D721Med (cell line): Measurements from ENCODE around the gene UNC45A.
"Not testable (repeated sequence)": the region's sequence is repeated elsewhere in the genome, so short reads cannot be mapped to it uniquely, and the experiment has no call there.

Experiments used
- DNase-seq: peaks from one replicate; pipeline ENCODE4 v3.0.0; 2011; ENCODE audit warnings: low spot score; ENCODE audit not compliant: insufficient read length
- FAIRE-seq: peaks from 2 replicates; lab custom pipeline; 2011; peaks lifted over from hg19 to GRCh38; lab: Jason Lieb, UNC
- TF ChIP-seq, protein P1 (sequence below): IDR thresholded peaks from 2 replicates; pipeline ENCODE4 v1.5.1; 2012; ENCODE audit warnings: mild to moderate bottlenecking, control low read depth; ENCODE audit not compliant: insufficient read depth; ENCODE audit errors: missing control alignments

The UNC45A gene

GRCh38 chr15:90904746-90905145 lies 30.3 kb upstream of the UNC45A start:
- DNase-seq (no peak), FAIRE-seq (no peak)
- TF ChIP-seq, protein P1, sequence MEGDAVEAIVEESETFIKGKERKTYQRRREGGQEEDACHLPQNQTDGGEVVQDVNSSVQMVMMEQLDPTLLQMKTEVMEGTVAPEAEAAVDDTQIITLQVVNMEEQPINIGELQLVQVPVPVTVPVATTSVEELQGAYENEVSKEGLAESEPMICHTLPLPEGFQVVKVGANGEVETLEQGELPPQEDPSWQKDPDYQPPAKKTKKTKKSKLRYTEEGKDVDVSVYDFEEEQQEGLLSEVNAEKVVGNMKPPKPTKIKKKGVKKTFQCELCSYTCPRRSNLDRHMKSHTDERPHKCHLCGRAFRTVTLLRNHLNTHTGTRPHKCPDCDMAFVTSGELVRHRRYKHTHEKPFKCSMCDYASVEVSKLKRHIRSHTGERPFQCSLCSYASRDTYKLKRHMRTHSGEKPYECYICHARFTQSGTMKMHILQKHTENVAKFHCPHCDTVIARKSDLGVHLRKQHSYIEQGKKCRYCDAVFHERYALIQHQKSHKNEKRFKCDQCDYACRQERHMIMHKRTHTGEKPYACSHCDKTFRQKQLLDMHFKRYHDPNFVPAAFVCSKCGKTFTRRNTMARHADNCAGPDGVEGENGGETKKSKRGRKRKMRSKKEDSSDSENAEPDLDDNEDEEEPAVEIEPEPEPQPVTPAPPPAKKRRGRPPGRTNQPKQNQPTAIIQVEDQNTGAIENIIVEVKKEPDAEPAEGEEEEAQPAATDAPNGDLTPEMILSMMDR, result no peak

GRCh38 chr15:90905306-90906180 lies 29.5 kb upstream of the UNC45A start:
- FAIRE-seq, result no peak
- TF ChIP-seq, protein P1, result no peak
- DNase-seq, result no peak

DNA sequence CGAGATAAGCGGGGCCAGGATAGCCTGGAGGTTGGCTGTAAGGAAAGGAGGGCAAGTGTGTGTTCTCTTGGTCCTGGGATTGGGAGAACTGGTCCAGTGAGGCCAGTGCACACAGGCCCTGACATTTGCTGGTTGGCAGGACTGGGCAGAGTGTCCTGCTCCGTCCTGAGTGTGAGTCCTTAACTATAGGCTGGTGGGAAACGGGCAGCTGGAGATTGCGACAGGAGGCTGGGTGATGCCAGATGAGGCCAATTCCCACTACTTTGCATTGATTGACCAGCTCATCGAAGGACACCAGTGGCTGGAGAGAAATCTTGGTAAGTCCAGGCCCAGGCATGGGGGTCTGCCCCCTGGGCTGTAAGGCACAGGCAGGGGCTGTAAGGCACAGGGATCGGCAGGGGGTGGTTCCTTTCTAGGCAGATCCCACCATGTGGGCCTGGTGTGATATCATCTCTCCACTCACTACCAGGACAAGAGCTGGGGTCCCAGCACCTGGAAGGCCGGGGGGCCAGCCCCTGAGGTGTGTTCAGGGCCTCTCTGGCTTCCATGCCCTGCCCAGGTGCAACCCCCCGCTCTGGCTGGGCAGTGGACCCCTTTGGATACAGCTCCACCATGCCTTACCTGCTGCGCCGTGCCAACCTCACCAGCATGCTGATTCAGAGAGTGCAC lies 28.8 kb upstream of the UNC45A start:
- FAIRE-seq, result no peak
- TF ChIP-seq, protein P1, result no peak
- no peak for DNase-seq

DNA sequence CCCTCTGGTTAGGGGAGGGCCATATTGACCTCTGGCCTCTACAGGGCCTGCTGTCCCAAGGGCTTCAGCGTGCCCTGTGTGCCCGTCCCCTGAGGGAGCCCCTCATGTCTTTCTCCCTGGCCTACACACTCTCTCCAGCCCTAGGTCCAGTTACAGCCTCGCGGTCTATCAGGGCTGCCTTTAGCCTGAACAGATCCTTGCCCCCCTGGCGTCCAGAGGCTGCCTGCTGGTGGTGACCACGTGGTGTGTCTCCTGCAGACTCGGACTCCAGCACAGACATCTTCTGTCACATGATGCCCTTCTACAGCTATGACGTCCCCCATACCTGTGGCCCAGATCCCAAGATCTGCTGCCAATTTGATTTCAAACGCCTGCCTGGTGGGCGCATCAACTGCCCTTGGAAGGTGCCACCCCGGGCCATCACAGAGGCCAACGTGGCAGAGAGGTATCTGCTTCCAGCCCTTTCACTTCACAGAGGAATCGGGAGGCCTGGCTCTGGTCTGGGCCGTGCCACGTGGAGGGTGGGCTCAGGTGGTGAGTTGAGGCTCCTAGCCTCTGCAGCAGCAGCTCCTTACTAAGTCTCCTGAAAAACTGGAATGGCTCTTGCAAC lies 27.9 kb upstream of the UNC45A start:
- TF ChIP-seq, protein P1, result no peak
- FAIRE-seq (no peak), DNase-seq (no peak)

DNA sequence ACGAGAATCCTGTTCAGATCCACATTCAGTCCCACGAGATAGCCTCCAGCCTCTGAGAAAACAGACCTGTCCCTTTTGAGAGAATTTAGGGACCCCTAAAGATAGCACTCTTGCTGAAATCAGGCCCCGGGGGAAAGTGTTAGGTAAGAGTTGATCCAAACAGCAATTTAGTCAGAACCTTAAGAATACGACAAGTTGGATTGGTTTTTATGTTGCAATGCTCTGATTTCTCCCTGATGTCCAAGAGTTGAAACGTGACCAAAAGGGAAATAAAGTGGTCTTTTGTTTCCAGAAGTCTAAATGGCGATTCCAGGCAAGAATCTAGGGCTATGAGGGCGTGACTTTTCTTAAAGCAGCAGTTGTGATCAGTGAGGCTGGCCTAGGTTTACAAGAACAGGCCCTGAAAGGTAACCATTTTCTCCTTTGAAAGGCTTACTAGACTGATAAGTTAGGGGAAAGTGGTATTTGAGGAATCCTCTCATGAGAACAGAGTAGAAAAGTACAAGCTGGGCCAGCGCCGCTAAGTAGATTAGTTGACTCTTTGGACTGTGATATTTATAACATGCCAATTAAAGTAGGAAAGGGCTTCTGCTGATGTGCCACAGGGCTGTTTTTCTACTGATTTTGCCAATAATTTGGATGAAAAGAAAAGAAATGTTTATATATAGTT lies 27.1 kb upstream of the UNC45A start:
- no peak for FAIRE-seq

DNA sequence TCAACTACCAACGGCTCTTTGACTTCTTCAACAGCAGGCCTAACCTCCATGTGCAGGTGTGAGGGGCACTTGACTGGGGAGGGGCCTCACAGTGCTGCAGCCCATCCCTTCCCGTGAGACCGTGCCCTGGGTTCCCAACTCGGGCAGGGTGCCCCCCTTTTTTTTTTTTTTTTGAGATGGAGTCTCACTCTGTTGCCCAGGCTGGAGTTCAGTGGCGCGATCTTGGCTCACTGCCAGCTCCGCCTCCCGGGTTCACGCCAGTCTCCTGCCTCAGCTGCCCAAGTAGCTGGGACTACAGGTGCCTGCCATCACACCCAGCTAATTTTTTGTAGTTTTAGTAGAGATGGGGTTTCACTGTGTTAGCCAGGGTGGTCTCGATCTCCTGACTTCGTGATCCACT lies 25.6 kb upstream of the UNC45A start:
- FAIRE-seq, DNase-seq: not testable (repeated sequence)

More for the DNA sequence above, 27.1 kb upstream of the UNC45A start:
- TF ChIP-seq, protein P1, result no peak
- no peak for DNase-seq

DNA sequence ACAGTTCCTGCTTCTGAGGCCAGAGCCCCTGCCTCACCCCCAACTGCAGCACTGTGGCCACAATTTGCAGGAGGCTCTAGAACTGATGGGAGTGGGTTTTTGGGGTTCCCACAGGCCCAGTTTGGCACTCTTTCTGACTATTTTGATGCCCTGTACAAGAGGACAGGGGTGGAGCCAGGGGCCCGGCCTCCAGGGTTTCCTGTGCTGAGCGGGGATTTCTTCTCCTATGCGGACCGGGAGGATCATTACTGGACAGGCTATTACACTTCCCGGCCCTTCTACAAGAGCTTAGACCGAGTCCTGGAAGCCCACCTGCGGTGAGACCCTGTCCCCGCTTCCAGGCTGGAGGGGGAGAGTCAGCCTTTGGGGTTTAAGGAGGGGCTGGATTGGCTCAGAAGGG lies 25.1 kb upstream of the UNC45A start:
- no peak for FAIRE-seq
- TF ChIP-seq, protein P1, result no peak
- no peak for DNase-seq
